Myometrial cell (primary cell): ENCODE data around the gene KLHL42. TPM values are rescaled to one million over a fixed set of nuclear protein-coding genes. Genes with fewer than 3 reads are reported as not detected.

Experiments used
- total RNA-seq: library from RNA; depleted of rRNA; stranded (reverse); fragments of >200 nt; gene quantifications from 2 replicates; pipeline ENCODE4 v1.2.3, GENCODE V29; 2015

The KLHL42 gene
- total RNA-seq: 13.8 and 15.9 TPM in 2 replicates

GRCh38 chr12:27779920-27780611, at the start of gene KLHL42, which contains the start of gene MANSC4:
KLHL42 (plus strand) TSS chr12:27780233; CDS start chr12:27780331, 98 bp downstream.
MANSC4 (minus strand) TSS chr12:27780236; CDS start chr12:27771276, 8,960 bp downstream.

Other genes with a start within 250 kb of the KLHL42 start
- 0.29 and 1.4 TPM in 2 replicates for gene REP15, start 83.8 kb upstream of the KLHL42 start, total RNA-seq
- gene MRPS35, start 69.4 kb upstream of the KLHL42 start, total RNA-seq: 37.5 and 65.6 TPM in 2 replicates
- not detected in 2 replicates for gene MANSC4, start within 50 bp of the KLHL42 start, total RNA-seq
- not detected in 2 replicates for gene PTHLH, start 192.5 kb downstream of the KLHL42 start, total RNA-seq